NCI-H1694 treated with DMSO at 0.1 percent for 48 hours (cell line): ENCODE measurements around the gene GUCY2C.

Experiments
- DNase-seq: peaks from one replicate; lab custom pipeline; 2025; lab: John Stamatoyannopoulos, UW

GUCY2C gene

GRCh38 chr12:14681625-14682024 lies 14.8 kb downstream of the GUCY2C start:
- no peak for DNase-seq

- no peak for DNase-seq
Observed at GRCh38 chr12:14681190-14681589, 15.2 kb downstream of the GUCY2C start.

- no peak for DNase-seq
Observed at GRCh38 chr12:14678547-14679150, 17.8 kb downstream of the GUCY2C start.

- no peak for DNase-seq
Observed at GRCh38 chr12:14668591-14668990, 27.8 kb downstream of the GUCY2C start.

- no peak for DNase-seq
Observed at GRCh38 chr12:14665354-14666348, 30.7 kb downstream of the GUCY2C start.

GRCh38 chr12:14664434-14665023 lies 31.9 kb downstream of the GUCY2C start:
- peak; percentile 48 for DNase-seq

- DNase-seq = no peak
Observed at GRCh38 chr12:14663002-14663401, 33.4 kb downstream of the GUCY2C start.

GRCh38 chr12:14656846-14657245 lies 39.6 kb downstream of the GUCY2C start:
- no peak for DNase-seq

GRCh38 chr12:14655284-14655683 lies 41.1 kb downstream of the GUCY2C start:
- no peak for DNase-seq

- DNase-seq = no peak
Observed at GRCh38 chr12:14654842-14655241, 41.6 kb downstream of the GUCY2C start.

- no peak for DNase-seq
Observed at GRCh38 chr12:14654416-14654815, 42.0 kb downstream of the GUCY2C start.

GRCh38 chr12:14652483-14652882 lies 43.9 kb downstream of the GUCY2C start:
- DNase-seq = no peak

- no peak for DNase-seq
Observed at GRCh38 chr12:14651371-14651770, 45.0 kb downstream of the GUCY2C start.

- no peak for DNase-seq
Observed at GRCh38 chr12:14650789-14651188, 45.6 kb downstream of the GUCY2C start.

- DNase-seq = no peak
Observed at GRCh38 chr12:14647028-14647750, 49.2 kb downstream of the GUCY2C start.

GRCh38 chr12:14643251-14643650 lies 53.1 kb downstream of the GUCY2C start:
- DNase-seq = no peak

- no peak for DNase-seq
Observed at GRCh38 chr12:14638066-14638465, 58.3 kb downstream of the GUCY2C start.

- DNase-seq = no peak
Observed at GRCh38 chr12:14635776-14636175, 60.6 kb downstream of the GUCY2C start.

GRCh38 chr12:14630793-14631192 lies 65.6 kb downstream of the GUCY2C start:
- no peak for DNase-seq

GRCh38 chr12:14629832-14630710 lies 66.3 kb downstream of the GUCY2C start:
- peak; percentile 87 for DNase-seq

- DNase-seq = no peak
Observed at GRCh38 chr12:14628771-14629170, 67.6 kb downstream of the GUCY2C start.
